ENCODE results near the gene ANKDD1A. TPM values are rescaled to one million over a fixed set of nuclear protein-coding genes. Genes with fewer than 3 reads are reported as not detected.
A peak's percentile ranks its signal among the peaks of the same experiment; 100 is the strongest.

ANKDD1A gene
- total and polyA plus RNA-seq, 4 donors: 2.3 to 6.8 (median 4.2) TPM

GRCh38 chr15:64997745-64998375 is 86.2 kb downstream of the ANKDD1A start:
- no peak overlapping the region for H3K27ac ChIP-seq (ENCODE audit: low read depth in 1 of 2, low read length in 1 of 2)
- no peak overlapping the region for H3K9ac ChIP-seq (ENCODE audit: insufficient read depth in 1 of 2, low read length in 2 of 2)

GRCh38 chr15:65004993-65005392 is 93.3 kb downstream of the ANKDD1A start:
- Histone ChIP-seq H3K4me1 (ENCODE audit: control insufficient read depth in 5 of 5, insufficient read depth in 5 of 5, low read length in 5 of 5) (no peaks in the 10 kb centered on the region), H3K9ac (ENCODE audit: insufficient read depth in 1 of 2, low read length in 2 of 2) (no peak overlapping the region), H3K36me3 (ENCODE audit: control insufficient read depth in 4 of 4, insufficient read depth in 4 of 4, low read length in 4 of 4) (peaks cover 2 to 19% (median 12%) of the 10 kb centered on the region in 4 donors), H3K4me3 (no peak overlapping the region), H3K27ac (ENCODE audit: low read depth in 1 of 2, low read length in 1 of 2) (no peak overlapping the region), H3K9me3 (ENCODE audit: control insufficient read depth in 4 of 4, insufficient read depth in 3 of 4, low read length in 3 of 4) (no peaks in the 10 kb centered on the region), H3K27me3 (ENCODE audit: control insufficient read depth in 3 of 3, insufficient read depth in 3 of 3, low read length in 2 of 3) (no peaks in the 10 kb centered on the region)
- ATAC-seq (ENCODE audit: insufficient read depth, low FRiP score) (no peak), DNase-seq (no peak)
- no peak for TF ChIP-seq CTCF (IDR thresholded peaks at IDR 0.05; ENCODE audit: control extremely low read depth, extremely low read depth)
- WGBS, 2 donors: 87% methylated on average over 3 of the region's 3 CpGs

More at GRCh38 chr15:64997745-64998375, 86.2 kb downstream of the ANKDD1A start:
- peak in 1 of 3 donors; percentile 13 for DNase-seq
- 90 to 91% methylated on average over 4 of the region's 4 CpGs for WGBS, 2 donors
- no peaks in the 10 kb centered on the region for H3K4me1 ChIP-seq (ENCODE audit: control insufficient read depth in 5 of 5, insufficient read depth in 5 of 5, low read length in 5 of 5)
- ATAC-seq (ENCODE audit: insufficient read depth, low FRiP score): no peak
- H3K9me3 ChIP-seq (ENCODE audit: control insufficient read depth in 4 of 4, insufficient read depth in 3 of 4, low read length in 3 of 4): no peaks in the 10 kb centered on the region
- no peak for TF ChIP-seq CTCF (IDR thresholded peaks at IDR 0.05; ENCODE audit: control extremely low read depth, extremely low read depth)
- no peaks in the 10 kb centered on the region for H3K27me3 ChIP-seq (ENCODE audit: control insufficient read depth in 3 of 3, insufficient read depth in 3 of 3, low read length in 2 of 3)
- peaks cover 0 to 4% (median 1%) of the 10 kb centered on the region in 4 donors for H3K36me3 ChIP-seq (ENCODE audit: control insufficient read depth in 4 of 4, insufficient read depth in 4 of 4, low read length in 4 of 4)
- H3K4me3 ChIP-seq: no peak overlapping the region

GRCh38 chr15:65006876-65007275 is 95.2 kb downstream of the ANKDD1A start:
- Histone ChIP-seq H3K27me3 (ENCODE audit: control insufficient read depth in 3 of 3, insufficient read depth in 3 of 3, low read length in 2 of 3) (no peaks in the 10 kb centered on the region), H3K9me3 (ENCODE audit: control insufficient read depth in 4 of 4, insufficient read depth in 3 of 4, low read length in 3 of 4) (no peaks in the 10 kb centered on the region), H3K4me1 (ENCODE audit: control insufficient read depth in 5 of 5, insufficient read depth in 5 of 5, low read length in 5 of 5) (no peaks in the 10 kb centered on the region), H3K4me3 (no peak overlapping the region), H3K9ac (ENCODE audit: insufficient read depth in 1 of 2, low read length in 2 of 2) (no peak overlapping the region), H3K36me3 (ENCODE audit: control insufficient read depth in 4 of 4, insufficient read depth in 4 of 4, low read length in 4 of 4) (peaks cover 2 to 24% (median 18%) of the 10 kb centered on the region in 4 donors), H3K27ac (ENCODE audit: low read depth in 1 of 2, low read length in 1 of 2) (no peak overlapping the region)
- WGBS, 2 donors: 86 to 93% methylated on average over 3 of the region's 3 CpGs
- DNase-seq: no peak
- no peak for TF ChIP-seq CTCF (IDR thresholded peaks at IDR 0.05; ENCODE audit: control extremely low read depth, extremely low read depth)
- no peak for ATAC-seq (ENCODE audit: insufficient read depth, low FRiP score)

Other genes with a start within 250 kb of the ANKDD1A start
- 1 to 10 TPM in 1 of 2 donors, under 1 TPM in 1; 0.68 to 3.9 TPM for gene RBPMS2, start 136.3 kb upstream of the ANKDD1A start, total RNA-seq
- gene RBPMS2, start 136.3 kb upstream of the ANKDD1A start, polyA plus RNA-seq: 1 to 10 TPM; 2.0 to 2.6 TPM
- gene PIF1, start 86.3 kb upstream of the ANKDD1A start, total RNA-seq: 1 to 10 TPM; 1.1 to 2.4 TPM
- gene PIF1, start 86.3 kb upstream of the ANKDD1A start, polyA plus RNA-seq: 1 to 10 TPM; 1.1 to 1.4 TPM
- gene PLEKHO2, start 70.0 kb upstream of the ANKDD1A start, total RNA-seq: 10 to 100 TPM; 25.6 to 84.1 TPM
- 10 to 100 TPM; 36.9 to 75.3 TPM for gene PLEKHO2, start 70.0 kb upstream of the ANKDD1A start, polyA plus RNA-seq
- gene SPG21, start 78.0 kb downstream of the ANKDD1A start, total RNA-seq: 100 to 1,000 TPM in 1 of 2 donors, 10 to 100 TPM in 1; 79.2 to 115 TPM
- 10 to 100 TPM; 88.2 to 98.2 TPM for gene SPG21, start 78.0 kb downstream of the ANKDD1A start, polyA plus RNA-seq
- 10 to 100 TPM; 14.4 to 15.0 TPM for gene MTFMT, start 117.7 kb downstream of the ANKDD1A start, total RNA-seq
- gene MTFMT, start 117.7 kb downstream of the ANKDD1A start, polyA plus RNA-seq: 1 to 10 TPM; 5.0 to 8.2 TPM
- 1 to 10 TPM in 1 of 2 donors, under 1 TPM in 1; 0.85 to 3.0 TPM for gene SLC51B, start 133.5 kb downstream of the ANKDD1A start, total RNA-seq
- gene SLC51B, start 133.5 kb downstream of the ANKDD1A start, polyA plus RNA-seq: 1 to 10 TPM in 1 of 2 donors, under 1 TPM in 1; 0.98 to 7.3 TPM
- gene RASL12, start 156.1 kb downstream of the ANKDD1A start, total RNA-seq: 10 to 100 TPM; 31.6 to 75.7 TPM
- gene RASL12, start 156.1 kb downstream of the ANKDD1A start, polyA plus RNA-seq: 10 to 100 TPM; 13.8 to 14.8 TPM
- gene KBTBD13, start 164.8 kb downstream of the ANKDD1A start, total RNA-seq: under 1 TPM; 0.21 to 0.23 TPM
- gene KBTBD13, start 164.8 kb downstream of the ANKDD1A start, polyA plus RNA-seq: under 1 TPM; 0.04 to 0.14 TPM
- 1 to 10 TPM; 4.7 to 5.4 TPM for gene UBAP1L, start 203.3 kb downstream of the ANKDD1A start, total RNA-seq
- 1 to 10 TPM in 1 of 2 donors, under 1 TPM in 1; 0.96 to 2.2 TPM for gene UBAP1L, start 203.3 kb downstream of the ANKDD1A start, polyA plus RNA-seq
- 10 to 100 TPM; 17.0 to 21.7 TPM for gene PDCD7, start 221.9 kb downstream of the ANKDD1A start, total RNA-seq
- gene PDCD7, start 221.9 kb downstream of the ANKDD1A start, polyA plus RNA-seq: 10 to 100 TPM in 1 of 2 donors, 1 to 10 TPM in 1; 8.8 to 11.2 TPM